Measurements from ENCODE around the gene CCDC69.

DNA sequence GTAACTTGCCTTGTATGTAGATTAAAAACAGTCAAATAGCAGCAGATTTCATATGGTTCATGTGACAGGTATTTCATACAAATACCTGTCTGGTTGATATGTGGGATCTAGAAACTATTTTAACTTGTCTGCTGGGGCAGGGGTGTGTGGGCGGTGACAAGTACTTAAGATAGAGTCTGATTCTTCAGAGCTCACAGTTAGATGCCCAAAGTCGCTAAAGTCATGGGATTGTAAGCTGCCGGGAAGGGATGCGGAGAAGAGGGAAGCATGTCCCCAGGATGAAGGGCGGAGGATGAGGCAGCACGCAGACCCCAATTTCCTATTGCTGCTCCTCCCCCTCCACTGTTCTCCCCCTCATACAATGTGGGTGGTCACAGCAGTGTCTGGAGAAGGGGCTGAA, 79.6 kb downstream of the CCDC69 start:
- TF ChIP-seq POLR2A (IDR thresholded peaks at IDR 0.05; ENCODE audit: low read depth, low read length) (no peak), POLR2AphosphoS5 (IDR thresholded peaks at IDR 0.05; ENCODE audit: low read depth, low read length) (no peak)
